ENCODE data around the gene ARHGAP45.

Gene ARHGAP45

GRCh38 chr19:1131718-1132551 is 65.0 kb downstream of the ARHGAP45 start:
- DNase-seq (ENCODE audit: low read depth in 2 of 2), result peak; percentile 80 to 84

DNA sequence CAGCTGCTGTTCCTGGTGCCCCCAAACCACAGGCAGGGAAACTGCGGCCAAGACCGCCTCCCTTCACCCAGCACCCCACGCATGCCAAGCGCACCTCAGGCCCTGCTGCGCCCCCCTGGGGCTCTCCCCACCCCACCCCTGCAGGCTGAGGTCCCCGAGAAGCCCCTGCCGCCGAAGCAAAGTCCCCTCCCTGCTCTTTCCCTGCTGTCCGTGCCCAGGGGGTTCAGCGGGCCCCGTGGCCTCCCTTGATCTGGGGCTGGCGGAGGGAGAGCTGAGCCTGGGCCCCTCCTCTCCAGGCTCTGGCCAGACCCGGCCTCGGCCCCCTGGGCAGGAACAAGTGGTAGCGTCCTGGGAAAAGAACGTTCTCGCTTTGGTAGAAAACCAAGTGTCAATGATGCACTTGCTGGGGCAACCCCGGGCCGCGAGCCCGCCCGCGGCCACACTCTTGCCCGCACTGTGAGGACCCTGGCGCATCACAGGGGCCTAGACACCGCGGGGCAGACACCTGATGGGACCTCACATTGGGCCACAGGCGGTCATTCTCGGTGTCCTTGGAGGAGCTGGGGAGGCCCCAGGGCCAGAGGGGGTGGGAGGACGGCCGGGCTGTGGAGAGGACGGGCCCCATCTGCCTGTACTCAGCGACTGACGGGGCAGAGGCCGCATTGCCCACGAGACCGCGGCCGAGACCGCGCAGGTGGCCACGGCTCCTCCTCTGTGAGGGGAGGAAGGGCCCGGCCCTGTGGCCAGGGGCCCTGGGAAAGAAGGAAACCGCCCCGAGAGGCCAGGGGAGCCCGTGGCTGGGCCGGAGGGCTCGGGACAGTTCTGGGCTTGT is 65.8 kb downstream of the ARHGAP45 start:
- no peak for DNase-seq (ENCODE audit: low read depth in 2 of 2)

- peak; percentile 57 to 62 for DNase-seq (ENCODE audit: low read depth in 2 of 2)
Observed at GRCh38 chr19:1133471-1133929, 66.5 kb downstream of the ARHGAP45 start.

- no peak for DNase-seq (ENCODE audit: low read depth in 2 of 2)
Observed at GRCh38 chr19:1134431-1134830, 67.5 kb downstream of the ARHGAP45 start.

DNA sequence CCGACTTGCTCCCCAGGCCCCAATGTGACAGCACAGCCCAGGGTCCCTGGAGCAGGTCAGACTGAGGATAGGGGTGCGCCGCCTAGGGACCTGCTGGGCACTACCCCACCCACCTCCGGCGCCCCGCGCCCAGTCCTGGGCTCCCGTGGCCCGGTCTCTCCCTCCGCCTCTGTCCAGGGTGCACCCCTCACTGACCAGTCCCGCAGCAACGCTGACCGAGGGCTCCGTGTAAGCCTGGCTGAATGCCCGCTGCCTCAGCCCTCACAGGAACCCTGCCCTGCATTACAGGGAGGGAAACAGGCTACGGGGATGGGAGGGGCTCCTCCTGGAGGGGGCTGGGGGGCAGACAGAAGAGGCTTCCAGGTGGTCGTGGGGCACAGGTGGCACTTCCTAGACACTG is 68.5 kb downstream of the ARHGAP45 start:
- DNase-seq (ENCODE audit: low read depth in 2 of 2), result no peak

DNA sequence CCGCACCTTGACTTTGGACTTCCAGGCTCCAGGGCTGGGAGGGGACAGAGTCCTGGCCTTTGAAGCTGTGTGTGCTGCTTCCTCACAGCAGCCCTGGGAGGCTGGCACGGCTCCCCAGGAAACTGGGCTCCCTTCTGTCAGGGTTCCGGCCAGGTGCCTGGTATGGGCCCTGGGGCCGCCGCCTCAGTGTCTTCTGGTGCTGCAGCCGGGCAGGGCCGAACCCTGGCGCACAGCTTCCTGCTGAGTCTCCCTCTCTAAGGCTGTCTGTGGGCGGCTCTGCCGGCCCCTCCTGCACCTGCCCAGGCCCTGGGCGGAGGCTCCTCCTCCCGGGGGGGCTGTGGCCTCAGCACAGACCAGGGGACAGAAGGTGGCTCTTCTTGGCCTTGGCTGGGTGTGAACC is 69.2 kb downstream of the ARHGAP45 start:
- no peak for DNase-seq (ENCODE audit: low read depth in 2 of 2)
